Keratinocyte (primary cell): ENCODE measurements around the gene CIDEB. TPM values are rescaled to one million over a fixed set of nuclear protein-coding genes. Genes with fewer than 3 reads are reported as not detected.

Source experiments
- DNase-seq: peaks from one replicate; pipeline ENCODE4 v3.0.0-alpha.2; 2011; ENCODE audit warnings: low read depth, missing footprints, low spot score
- FAIRE-seq: peaks from 2 replicates; lab custom pipeline; 2011; peaks lifted over from hg19 to GRCh38; lab: Jason Lieb, UNC
- H2AFZ ChIP-seq: 2 replicates; pipeline ENCODE4 v1.6.0; 2012; ENCODE audit warnings: low read length, control low read depth, inconsistent platforms; ENCODE audit not compliant: control insufficient read depth
- H3K27ac ChIP-seq: 2 replicates; pipeline ENCODE4 v1.5.1; 2011; ENCODE audit warnings: low read length; ENCODE audit not compliant: control insufficient read depth, insufficient read depth
- H3K27me3 ChIP-seq: 3 replicates; pipeline ENCODE4 v1.6.0; 2011; ENCODE audit warnings: low read length; ENCODE audit not compliant: control insufficient read depth, insufficient read depth; ENCODE audit errors: extremely low read depth
- H3K36me3 ChIP-seq, 2 experiments: 2 replicates in 1 of 2; 3 replicates in 1 of 2; pipeline ENCODE4 v1.5.1; 2011; ENCODE audit warnings: low read length in 2 of 2, mild to moderate bottlenecking in 1 of 2; ENCODE audit not compliant: control insufficient read depth in 2 of 2, insufficient read depth in 2 of 2; ENCODE audit errors: extremely low read depth in 1 of 2
- H3K4me1 ChIP-seq: 3 replicates; pipeline ENCODE4 v1.5.1; 2011; ENCODE audit warnings: low read length; ENCODE audit not compliant: control insufficient read depth, insufficient read depth; ENCODE audit errors: extremely low read depth
- H3K4me2 ChIP-seq: 3 replicates; pipeline ENCODE4 v1.6.0; 2011; ENCODE audit warnings: low read depth, low read length; ENCODE audit not compliant: control insufficient read depth, insufficient read depth; ENCODE audit errors: extremely low read depth
- H3K4me3 ChIP-seq, 3 experiments: fragments of 200-600 bp in 1 of 3; sonication (generic) in 1 of 3; 2 replicates in 2 of 3; 3 replicates in 1 of 3; pipeline ENCODE4 v1.5.1; 2011 to 2016; ENCODE audit warnings: low read length in 3 of 3, mild to moderate bottlenecking in 3 of 3, control low read depth in 2 of 3, inconsistent platforms in 1 of 3, low read depth in 1 of 3, mixed read lengths in 1 of 3, mixed run types in 1 of 3, moderate library complexity in 1 of 3; ENCODE audit not compliant: control insufficient read depth in 2 of 3, insufficient read depth in 2 of 3; ENCODE audit errors: extremely low read depth in 1 of 3
- H3K79me2 ChIP-seq: 2 replicates; pipeline ENCODE4 v1.6.0; 2012; ENCODE audit warnings: low read length; ENCODE audit not compliant: control insufficient read depth, insufficient read depth
- H3K9ac ChIP-seq: 3 replicates; pipeline ENCODE4 v1.6.0; 2011; ENCODE audit warnings: low read length; ENCODE audit not compliant: control insufficient read depth, insufficient read depth; ENCODE audit errors: extremely low read depth
- H3K9me1 ChIP-seq: 3 replicates; pipeline ENCODE4 v1.6.0; 2011; ENCODE audit warnings: low read length; ENCODE audit not compliant: control insufficient read depth, insufficient read depth; ENCODE audit errors: extremely low read depth
- H3K9me3 ChIP-seq: 2 replicates; pipeline ENCODE4 v1.5.1; 2012; ENCODE audit warnings: low read depth, low read length; ENCODE audit not compliant: control insufficient read depth
- H4K20me1 ChIP-seq: 3 replicates; pipeline ENCODE4 v1.6.0; 2011; ENCODE audit warnings: low read length; ENCODE audit not compliant: control insufficient read depth, insufficient read depth; ENCODE audit errors: extremely low read depth
- EZH2 ChIP-seq: IDR thresholded peaks from one replicate; pipeline ENCODE4 v1.6.1; 2012; ENCODE audit warnings: inconsistent platforms, mild to moderate bottlenecking, low read length, moderate library complexity
- dilution Hi-C: fragments of 300-500 bp; cut with MboI; formaldehyde crosslinking; loops from one replicate; pipeline ENCODE4 v1.7.0; 2020; ENCODE audit warnings: low sequenced_read_pairs; ENCODE audit not compliant: extremely low pct_ligation_motif_present
- polyA plus RNA-seq, 5 experiments: library from polyadenylated mRNA; depleted of rRNA in 3 of 5; stranded (reverse) in 3 of 5; stranded (forward) in 1 of 5; unstranded in 1 of 5; fragments of >200 nt; gene quantifications; 1 replicate in 1 of 5; 2 replicates in 3 of 5; 3 replicates in 1 of 5; pipeline versions ENCODE4 v1.2.1 to v1.2.3, GENCODE V29; 2011 to 2012; ENCODE audit warnings: missing spikeins in 2 of 5, low read depth in 1 of 5, low replicate concordance in 1 of 5
- TF ChIP-seq, protein P1 (sequence below), 3 experiments: IDR thresholded peaks in 1 of 3; conservative IDR thresholded peaks in 1 of 3; optimal IDR thresholded peaks in 1 of 3; 2 replicates in 2 of 3; 3 replicates in 1 of 3; pipeline versions ENCODE3 to v1.5.1; 2011; ENCODE audit warnings: low read length in 3 of 3, mild to moderate bottlenecking in 3 of 3, moderate library complexity in 2 of 3, control low read depth in 1 of 3, inconsistent platforms in 1 of 3; ENCODE audit not compliant: insufficient read depth in 2 of 3; ENCODE audit errors: extremely low read depth in 1 of 3

Gene CIDEB
- polyA plus RNA-seq, 1 donor (not counting 4 experiments of a cell fraction or from before 2014, with no cell fraction given) = 3.7 TPM

DNA sequence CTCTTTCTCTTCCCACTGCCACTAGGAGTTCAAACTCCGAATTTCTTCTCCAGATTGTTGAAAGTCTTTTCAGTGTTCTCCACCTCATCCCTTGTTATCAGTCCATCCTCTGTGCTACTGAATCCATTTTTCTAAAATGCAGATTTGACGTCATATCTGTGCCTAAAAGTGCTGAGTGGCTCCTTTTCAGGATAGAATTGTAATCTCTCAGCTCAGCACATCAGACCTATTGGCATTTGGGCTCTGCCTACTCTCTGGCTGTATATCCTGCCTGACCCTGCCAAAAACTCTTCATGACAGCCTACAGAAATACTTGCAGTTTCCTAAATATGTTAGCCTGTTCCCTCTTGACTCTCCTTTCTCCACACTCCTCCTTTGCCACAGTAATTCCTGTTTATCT is 35.3 kb downstream of the CIDEB start:
- dilution Hi-C loops = no loop called here
- H3K27ac ChIP-seq = peak overlapping the region; percentile 96
- H3K9ac ChIP-seq = no peak overlapping the region
- peaks cover 6 to 17% of the 10 kb centered on the region in 2 experiments for H3K36me3 ChIP-seq
- no peak for DNase-seq
- no peaks in the 10 kb centered on the region for H3K9me1 ChIP-seq
- no peak for TF ChIP-seq EZH2
- TF ChIP-seq, protein P1, sequence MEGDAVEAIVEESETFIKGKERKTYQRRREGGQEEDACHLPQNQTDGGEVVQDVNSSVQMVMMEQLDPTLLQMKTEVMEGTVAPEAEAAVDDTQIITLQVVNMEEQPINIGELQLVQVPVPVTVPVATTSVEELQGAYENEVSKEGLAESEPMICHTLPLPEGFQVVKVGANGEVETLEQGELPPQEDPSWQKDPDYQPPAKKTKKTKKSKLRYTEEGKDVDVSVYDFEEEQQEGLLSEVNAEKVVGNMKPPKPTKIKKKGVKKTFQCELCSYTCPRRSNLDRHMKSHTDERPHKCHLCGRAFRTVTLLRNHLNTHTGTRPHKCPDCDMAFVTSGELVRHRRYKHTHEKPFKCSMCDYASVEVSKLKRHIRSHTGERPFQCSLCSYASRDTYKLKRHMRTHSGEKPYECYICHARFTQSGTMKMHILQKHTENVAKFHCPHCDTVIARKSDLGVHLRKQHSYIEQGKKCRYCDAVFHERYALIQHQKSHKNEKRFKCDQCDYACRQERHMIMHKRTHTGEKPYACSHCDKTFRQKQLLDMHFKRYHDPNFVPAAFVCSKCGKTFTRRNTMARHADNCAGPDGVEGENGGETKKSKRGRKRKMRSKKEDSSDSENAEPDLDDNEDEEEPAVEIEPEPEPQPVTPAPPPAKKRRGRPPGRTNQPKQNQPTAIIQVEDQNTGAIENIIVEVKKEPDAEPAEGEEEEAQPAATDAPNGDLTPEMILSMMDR (optimal IDR thresholded peaks at IDR 0.05 in 1 of 3, IDR thresholded peaks at IDR 0.05 in 1 of 3, conservative IDR thresholded peaks at IDR 0.05 in 1 of 3; ENCODE audit: extremely low read depth in 1 of 3, insufficient read depth in 2 of 3, low read length in 3 of 3) = no peak
- H2AFZ ChIP-seq = no peak overlapping the region
- H3K79me2 ChIP-seq = peaks cover 3% of the 10 kb centered on the region
- peak overlapping the region; percentile 86 for H3K4me2 ChIP-seq
- H3K4me3 ChIP-seq = no peak overlapping the region
- H3K9me3 ChIP-seq = no peaks in the 10 kb centered on the region
- no peaks in the 10 kb centered on the region for H4K20me1 ChIP-seq
- H3K4me1 ChIP-seq = peaks cover 41% of the 10 kb centered on the region
- FAIRE-seq = no peak
- H3K27me3 ChIP-seq = no peaks in the 10 kb centered on the region

DNA sequence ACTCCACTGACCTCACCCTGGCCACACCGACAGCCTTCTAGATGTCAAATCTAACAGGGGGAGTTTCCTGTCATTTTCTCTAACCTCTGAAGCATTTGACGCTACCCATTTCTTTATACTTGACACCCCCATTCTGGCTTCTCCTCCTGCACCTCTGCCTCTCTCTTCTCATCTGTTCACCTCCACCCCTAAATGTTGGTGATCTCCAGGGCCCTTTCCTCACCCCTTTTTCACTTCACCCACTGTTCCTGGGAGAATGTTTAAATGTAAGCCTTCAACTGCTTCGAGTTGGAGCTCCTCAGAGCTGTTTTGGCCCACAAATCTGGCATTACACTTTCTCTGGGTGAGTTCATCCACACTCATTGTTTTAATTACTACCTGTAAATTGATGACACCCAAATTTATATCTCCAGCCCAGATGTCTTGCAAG is 35.9 kb downstream of the CIDEB start:
- peak overlapping the region; percentile 21 for H2AFZ ChIP-seq
- no peak for DNase-seq
- peaks cover 8 to 19% of the 10 kb centered on the region in 2 experiments for H3K36me3 ChIP-seq
- TF ChIP-seq EZH2 = no peak
- TF ChIP-seq, protein P1 (optimal IDR thresholded peaks at IDR 0.05 in 1 of 3, IDR thresholded peaks at IDR 0.05 in 1 of 3, conservative IDR thresholded peaks at IDR 0.05 in 1 of 3; ENCODE audit: extremely low read depth in 1 of 3, insufficient read depth in 2 of 3, low read length in 3 of 3) = no peak
- H3K4me3 ChIP-seq = peak overlapping the region; percentile 10 to 65 (median 52)
- no peaks in the 10 kb centered on the region for H3K9me1 ChIP-seq
- H3K9ac ChIP-seq = peak overlapping the region; percentile 98
- H3K27ac ChIP-seq = peak overlapping the region; percentile 96
- H3K4me2 ChIP-seq = peak overlapping the region; percentile 86
- no peaks in the 10 kb centered on the region for H3K9me3 ChIP-seq
- H3K4me1 ChIP-seq = peaks cover 41% of the 10 kb centered on the region
- no peaks in the 10 kb centered on the region for H3K27me3 ChIP-seq
- H3K79me2 ChIP-seq = peaks cover 3% of the 10 kb centered on the region
- dilution Hi-C loops = no loop called here
- FAIRE-seq = no peak
- H4K20me1 ChIP-seq = no peaks in the 10 kb centered on the region
